ENCODE data around the gene METTL27.

GRCh38 chr7:73847941-73848723 is 5.8 kb upstream of the METTL27 start:
- TF ChIP-seq CTCF (IDR thresholded peaks at IDR 0.05; ENCODE audit: insufficient read depth, low read length, poor library complexity, severe bottlenecking) (no peak), EZH2phosphoT487 (conservative IDR thresholded peaks at IDR 0.05; ENCODE audit: low read length) (no peak)

Measured in SU-DHL-6 (cell line).